ENCODE data around the gene MT1A. TPM values are rescaled to one million over a fixed set of nuclear protein-coding genes. Genes with fewer than 3 reads are reported as not detected.
A peak's percentile ranks its signal among the peaks of the same experiment; 100 is the strongest.

Gene MT1A
- total RNA-seq, 2 experiments from 2014 or later = not detected

DNA sequence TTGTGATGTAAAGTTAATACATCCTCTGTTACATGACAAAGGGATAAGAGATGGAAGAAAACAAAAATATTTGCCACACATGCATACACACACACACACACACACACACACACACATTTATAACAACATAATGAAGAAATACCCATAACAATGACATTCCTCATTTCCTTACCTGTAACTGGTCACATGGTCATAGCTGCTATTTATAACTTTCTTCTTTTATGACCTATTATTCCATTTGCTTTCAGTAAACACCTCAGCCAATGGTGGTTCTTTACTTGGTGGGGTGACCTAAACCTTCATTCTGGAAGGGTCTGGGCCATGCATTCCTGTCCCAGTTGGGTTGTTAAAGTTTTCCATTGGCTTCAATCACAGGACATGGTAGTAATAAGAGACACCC, 24.8 kb upstream of the MT1A start:
- CTCF ChIA-PET = interaction anchor here (2.6 kb wide), 1 partner anchor 17 kb away, joined by 6 read pairs; no protein-coding TSS in a partner anchor
- no peak for DNase-seq
- no peaks in the 10 kb centered on the region for H3K9me3 Mint-ChIP-seq

DNA sequence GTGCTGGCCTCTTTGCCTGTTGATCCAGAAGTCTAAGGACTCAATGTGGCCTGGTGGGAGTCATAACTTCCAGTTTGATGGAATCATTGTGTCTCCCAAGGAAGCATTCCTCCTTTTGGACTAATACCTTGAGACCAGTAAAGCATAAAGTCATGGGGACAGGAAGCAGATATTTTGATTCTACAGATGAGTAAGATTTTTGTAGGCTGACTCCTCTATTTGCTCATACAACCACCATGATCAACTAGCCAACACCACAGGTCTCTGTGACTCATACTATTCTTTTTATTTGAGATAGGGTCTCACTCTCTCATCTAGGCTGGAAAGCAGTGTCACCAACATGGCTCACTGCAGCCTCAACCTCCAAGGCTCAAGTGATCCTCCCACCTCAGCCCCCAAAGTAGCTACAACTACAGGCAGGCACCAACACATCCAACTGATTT, 23.9 kb upstream of the MT1A start:
- H3K4me3 Mint-ChIP-seq = no peak overlapping the region
- DNase-seq (peak; percentile 72), ATAC-seq (peak; percentile 64)
- intact Hi-C loops (cut with micrococcal nuclease) = loop anchor here (5.0 kb wide), 1 partner anchor 68 kb away; the partner anchor contains the start of gene MT1X
- H3K36me3 Mint-ChIP-seq (ENCODE audit: low read depth) = no peaks in the 10 kb centered on the region
- ChIA-PET CTCF (interaction anchor here (2.6 kb wide), 1 partner anchor 16 kb away, joined by 6 read pairs; no protein-coding TSS in a partner anchor), POLR2A (interaction anchor here (0.6 to 1.3 kb wide), 3 partner anchors 9 to 66 kb away, joined by 3 read pairs; partner anchors contain the start of gene MT1E)
- H3K4me1 Mint-ChIP-seq (ENCODE audit: low read depth) = peaks cover 65% of the 10 kb centered on the region
- H3K9me3 Mint-ChIP-seq = no peaks in the 10 kb centered on the region
- TF ChIP-seq, protein P1, sequence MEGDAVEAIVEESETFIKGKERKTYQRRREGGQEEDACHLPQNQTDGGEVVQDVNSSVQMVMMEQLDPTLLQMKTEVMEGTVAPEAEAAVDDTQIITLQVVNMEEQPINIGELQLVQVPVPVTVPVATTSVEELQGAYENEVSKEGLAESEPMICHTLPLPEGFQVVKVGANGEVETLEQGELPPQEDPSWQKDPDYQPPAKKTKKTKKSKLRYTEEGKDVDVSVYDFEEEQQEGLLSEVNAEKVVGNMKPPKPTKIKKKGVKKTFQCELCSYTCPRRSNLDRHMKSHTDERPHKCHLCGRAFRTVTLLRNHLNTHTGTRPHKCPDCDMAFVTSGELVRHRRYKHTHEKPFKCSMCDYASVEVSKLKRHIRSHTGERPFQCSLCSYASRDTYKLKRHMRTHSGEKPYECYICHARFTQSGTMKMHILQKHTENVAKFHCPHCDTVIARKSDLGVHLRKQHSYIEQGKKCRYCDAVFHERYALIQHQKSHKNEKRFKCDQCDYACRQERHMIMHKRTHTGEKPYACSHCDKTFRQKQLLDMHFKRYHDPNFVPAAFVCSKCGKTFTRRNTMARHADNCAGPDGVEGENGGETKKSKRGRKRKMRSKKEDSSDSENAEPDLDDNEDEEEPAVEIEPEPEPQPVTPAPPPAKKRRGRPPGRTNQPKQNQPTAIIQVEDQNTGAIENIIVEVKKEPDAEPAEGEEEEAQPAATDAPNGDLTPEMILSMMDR (IDR thresholded peaks at IDR 0.05) = no peak
- peak overlapping the region; percentile 69 for H3K27ac Mint-ChIP-seq
- peaks cover 12% of the 10 kb centered on the region for H3K27me3 Mint-ChIP-seq

More for the DNA sequence above, 24.8 kb upstream of the MT1A start:
- Mint-ChIP-seq H3K4me3 (no peak overlapping the region), H3K27ac (peak overlapping the region; percentile 69), H3K36me3 (ENCODE audit: low read depth) (peaks cover 2% of the 10 kb centered on the region), H3K4me1 (ENCODE audit: low read depth) (peaks cover 71% of the 10 kb centered on the region), H3K27me3 (peaks cover 12% of the 10 kb centered on the region)
- TF ChIP-seq, protein P1 (IDR thresholded peaks at IDR 0.05) = no peak
- POLR2A ChIA-PET = interaction anchor here (0.7 to 1.2 kb wide), 2 partner anchors 12 to 452 kb away, joined by 3 to 4 read pairs; partner anchors contain the start of gene MT1E
- no peak for ATAC-seq
- intact Hi-C loops (cut with micrococcal nuclease) = loop anchor here (5.0 kb wide), 1 partner anchor 69 kb away; the partner anchor contains the start of gene MT1X

DNA sequence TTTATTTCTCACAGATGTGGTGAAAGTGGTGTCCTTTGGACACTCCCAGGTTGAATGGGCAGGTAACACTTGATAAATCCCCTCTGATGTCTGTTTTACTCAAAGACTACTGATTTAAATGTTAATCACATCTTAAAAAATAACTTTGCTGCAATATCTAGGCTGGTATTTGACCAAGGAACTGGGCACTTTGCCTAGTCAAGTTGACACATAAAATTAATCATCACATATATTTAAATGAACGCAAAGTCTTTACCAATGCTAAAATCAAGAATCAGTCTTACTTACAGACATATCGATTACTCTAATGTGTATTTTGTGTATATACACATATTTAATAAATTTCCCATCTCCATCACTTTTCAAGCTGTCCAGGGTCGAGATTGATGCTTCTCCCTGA, 23.1 kb upstream of the MT1A start:
- CTCF ChIA-PET = interaction anchor here (2.6 kb wide), 1 partner anchor 15 kb away, joined by 6 read pairs; no protein-coding TSS in a partner anchor
- ATAC-seq (no peak), DNase-seq (no peak)
- H3K27me3 Mint-ChIP-seq = peaks cover 12% of the 10 kb centered on the region
- no peaks in the 10 kb centered on the region for H3K36me3 Mint-ChIP-seq (ENCODE audit: low read depth)
- no peak overlapping the region for H3K4me3 Mint-ChIP-seq
- intact Hi-C loops (cut with micrococcal nuclease) = no loop called here
- H3K9me3 Mint-ChIP-seq = no peaks in the 10 kb centered on the region
- H3K4me1 Mint-ChIP-seq (ENCODE audit: low read depth) = peaks cover 59% of the 10 kb centered on the region
- H3K27ac Mint-ChIP-seq = no peak overlapping the region
- TF ChIP-seq, protein P1 (IDR thresholded peaks at IDR 0.05) = no peak
- POLR2A ChIA-PET = interaction anchor here (0.6 to 1.3 kb wide), 3 partner anchors 9 to 67 kb away, joined by 3 read pairs; no protein-coding TSS in a partner anchor

- Mint-ChIP-seq H3K4me1 (ENCODE audit: low read depth) (peaks cover 46% of the 10 kb centered on the region), H3K9me3 (no peaks in the 10 kb centered on the region), H3K27ac (no peak overlapping the region), H3K27me3 (peaks cover 12% of the 10 kb centered on the region), H3K4me3 (peak overlapping the region; percentile 66), H3K36me3 (ENCODE audit: low read depth) (no peaks in the 10 kb centered on the region)
- intact Hi-C loops (cut with micrococcal nuclease) = no loop called here
- DNase-seq (no peak), ATAC-seq (no peak)
- TF ChIP-seq, protein P1 (IDR thresholded peaks at IDR 0.05) = no peak
- ChIA-PET CTCF (interaction anchor here (0.8 to 2.4 kb wide), 3 partner anchors 9 to 16 kb away, joined by 3 to 11 read pairs (median 3); partner anchors contain the start of gene MT1E), POLR2A (no interaction called here)
Observed at GRCh38 chr16:56616608-56617211, 21.8 kb upstream of the MT1A start.
